WTC11 (cell line): ENCODE results near the gene HELZ.

Source experiments
- AFF4 ChIP-seq: sonication (generic); formaldehyde crosslinking; IDR thresholded peaks from 2 replicates; pipeline ENCODE4 v1.8.1; 2023; ENCODE audit warnings: mild to moderate bottlenecking, missing genetic modification reagents, borderline replicate concordance
- ATF1 ChIP-seq: sonication (generic); formaldehyde crosslinking; IDR thresholded peaks from 2 replicates; pipeline ENCODE4 v1.8.1; 2023; ENCODE audit warnings: mild to moderate bottlenecking, moderate library complexity, missing genetic modification reagents
- ATF2 ChIP-seq: sonication (generic); formaldehyde crosslinking; IDR thresholded peaks from 2 replicates; pipeline ENCODE4 v1.8.1; 2022; ENCODE audit warnings: low read depth, missing genetic modification reagents, borderline replicate concordance
- CTCF ChIP-seq: fragments of 200-600 bp; IDR thresholded peaks from 2 replicates; pipeline ENCODE4 v1.8.0; 2022; ENCODE audit warnings: antibody characterized with exemption
- E2F1 ChIP-seq: sonication (generic); formaldehyde crosslinking; IDR thresholded peaks from 2 replicates; pipeline ENCODE4 v1.8.0; 2022; ENCODE audit warnings: mild to moderate bottlenecking, missing genetic modification reagents
- ETV6 ChIP-seq: sonication (generic); formaldehyde crosslinking; IDR thresholded peaks from 2 replicates; pipeline ENCODE4 v1.8.1; 2022; ENCODE audit warnings: mild to moderate bottlenecking, missing genetic modification reagents
- JUN ChIP-seq: sonication (generic); formaldehyde crosslinking; IDR thresholded peaks from 2 replicates; pipeline ENCODE4 v1.8.0; 2023; ENCODE audit warnings: mild to moderate bottlenecking, missing genetic modification reagents
- PREB ChIP-seq: sonication (generic); formaldehyde crosslinking; IDR thresholded peaks from 2 replicates; pipeline ENCODE4 v1.8.1; 2022; ENCODE audit warnings: mild to moderate bottlenecking, missing genetic modification reagents, moderate library complexity, borderline replicate concordance

- TF ChIP-seq CTCF = no peak
- TF ChIP-seq JUN (CRISPR knock-in tag) = no peak
- TF ChIP-seq PREB (CRISPR knock-in tag) = no peak
- no peak for TF ChIP-seq E2F1 (CRISPR knock-in tag)
- no peak for TF ChIP-seq ETV6
- TF ChIP-seq ATF1 (CRISPR knock-in tag) = no peak
- no peak for TF ChIP-seq AFF4 (CRISPR knock-in tag)
- TF ChIP-seq ATF2 (CRISPR knock-in tag) = no peak
These were observed 83.4 kb downstream of the HELZ start for GRCh38 chr17:67161573-67161972.
